Natural killer cell (primary cell): ENCODE measurements around the gene RIT1. TPM values are rescaled to one million over a fixed set of nuclear protein-coding genes. Genes with fewer than 3 reads are reported as not detected.

Experiments
- ATAC-seq, 3 donors: fragments of 150-1000 bp in 2 of 3; fragments of 200-7000 bp in 1 of 3; cut with Tn5 transposase; 1 replicate in 1 of 3; 2 replicates in 2 of 3; pipeline ENCODE4 v1.10.0; 2021; ENCODE audit warnings: mild to moderate bottlenecking in 2 of 3, moderate library complexity in 2 of 3
- DNase-seq, 2 donors: peaks; one replicate each; pipeline versions ENCODE4 v3.0.0 to v3.0.0-alpha.2; 2013 to 2021; ENCODE audit warnings: mixed read lengths in 1 of 2
- H3K27ac ChIP-seq: one replicate; pipeline ENCODE4 v1.5.1; 2013; ENCODE audit warnings: mild to moderate bottlenecking, low read length
- H3K27me3 ChIP-seq: one replicate; pipeline ENCODE4 v1.6.1; 2013; ENCODE audit warnings: low read length; ENCODE audit not compliant: control insufficient read depth, insufficient read depth
- H3K36me3 ChIP-seq: one replicate; pipeline ENCODE4 v1.6.1; 2013; ENCODE audit warnings: low read length; ENCODE audit not compliant: control insufficient read depth, insufficient read depth
- H3K4me1 ChIP-seq: one replicate; pipeline ENCODE4 v1.6.1; 2013; ENCODE audit warnings: low read length; ENCODE audit not compliant: control insufficient read depth, insufficient read depth
- H3K4me3 ChIP-seq: one replicate; pipeline ENCODE4 v1.5.1; 2013; ENCODE audit warnings: low read length
- H3K9me3 ChIP-seq: one replicate; pipeline ENCODE4 v1.6.1; 2013; ENCODE audit warnings: low read length; ENCODE audit not compliant: control insufficient read depth, insufficient read depth
- H3K27ac Mint-ChIP-seq, 2 donors: one replicate each; pipeline ENCODE4 v1.8.0; 2022; ENCODE audit warnings: mild to moderate bottlenecking in 2 of 2, mixed read lengths in 2 of 2, moderate library complexity in 1 of 2
- H3K27me3 Mint-ChIP-seq, 2 donors: one replicate each; pipeline ENCODE4 v1.8.0; 2022; ENCODE audit warnings: low read depth in 2 of 2, mixed read lengths in 2 of 2
- H3K36me3 Mint-ChIP-seq: one replicate; pipeline ENCODE4 v1.8.0; 2022; ENCODE audit warnings: mixed read lengths
- H3K4me1 Mint-ChIP-seq, 2 donors: one replicate each; pipeline ENCODE4 v1.8.0; 2022; ENCODE audit warnings: mixed read lengths in 2 of 2
- H3K4me3 Mint-ChIP-seq: one replicate; pipeline ENCODE4 v1.8.0; 2022; ENCODE audit warnings: mild to moderate bottlenecking, moderate library complexity, mixed read lengths
- H3K9me3 Mint-ChIP-seq, 2 donors: one replicate each; pipeline ENCODE4 v1.8.0; 2022; ENCODE audit warnings: mixed read lengths in 2 of 2
- WGBS: methylation state at CpG from one replicate; pipeline ENCODE4 v1.1.7; 2013; ENCODE audit warnings: missing lambda C conversion rate; ENCODE audit not compliant: insufficient coverage; 5-methylcytosine and 5-hydroxymethylcytosine counted together
- intact Hi-C: fragments of 100-400 bp; cut with micrococcal nuclease; formaldehyde crosslinking; loops from one replicate; pipeline ENCODE4 v1.14.2; 2022
- total RNA-seq, 4 donors: library from RNA; stranded (reverse); fragments of 120-200 nt in 1 of 4; gene quantifications; one replicate each; pipeline versions ENCODE4 v1.2.3 to v1.2.4, GENCODE V29; 2013 to 2022
- TF ChIP-seq, protein P1 (sequence below): fragments of 200-600 bp; IDR thresholded peaks from one replicate; pipeline ENCODE4 v1.8.0; 2022; ENCODE audit warnings: antibody characterized with exemption

RIT1 gene
- total RNA-seq, 3 donors from 2014 or later (not counting 1 experiment from before 2014, with no cell fraction given): 79.1 to 86.1 (median 79.2) TPM

DNA sequence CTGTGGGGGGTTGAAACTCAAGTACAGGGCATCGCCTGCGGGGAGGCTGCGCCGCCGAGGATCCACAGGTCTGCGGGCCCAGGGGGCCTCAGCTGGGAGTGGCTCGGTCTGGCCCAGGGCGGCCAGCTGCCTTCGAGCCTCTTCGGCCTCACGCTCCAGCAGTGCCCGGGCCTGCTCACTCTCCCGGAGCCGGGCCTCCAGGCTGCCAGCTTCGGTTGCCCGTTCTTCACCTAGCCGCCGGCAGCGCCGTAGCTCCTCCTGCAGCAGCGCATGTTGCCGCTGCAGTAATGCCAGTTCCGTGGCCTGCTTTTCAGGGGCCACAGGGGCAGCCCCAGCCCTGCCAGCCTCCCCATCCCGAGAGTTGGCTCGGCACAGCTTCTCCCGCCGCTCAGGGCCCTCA, 39.7 kb upstream of the RIT1 start:
- Histone ChIP-seq H3K36me3 (peaks cover 82% of the 10 kb centered on the region), H3K9me3 (no peaks in the 10 kb centered on the region), H3K27ac (no peak overlapping the region), H3K4me1 (peaks cover 18% of the 10 kb centered on the region), H3K4me3 (no peak overlapping the region), H3K27me3 (no peaks in the 10 kb centered on the region)
- H3K4me1 Mint-ChIP-seq: peaks cover 14% of the 10 kb centered on the region in 2 donors
- H3K27ac Mint-ChIP-seq: peak overlapping the region in 1 of 2 donors; percentile 31
- no peak for ATAC-seq
- TF ChIP-seq, protein P1, sequence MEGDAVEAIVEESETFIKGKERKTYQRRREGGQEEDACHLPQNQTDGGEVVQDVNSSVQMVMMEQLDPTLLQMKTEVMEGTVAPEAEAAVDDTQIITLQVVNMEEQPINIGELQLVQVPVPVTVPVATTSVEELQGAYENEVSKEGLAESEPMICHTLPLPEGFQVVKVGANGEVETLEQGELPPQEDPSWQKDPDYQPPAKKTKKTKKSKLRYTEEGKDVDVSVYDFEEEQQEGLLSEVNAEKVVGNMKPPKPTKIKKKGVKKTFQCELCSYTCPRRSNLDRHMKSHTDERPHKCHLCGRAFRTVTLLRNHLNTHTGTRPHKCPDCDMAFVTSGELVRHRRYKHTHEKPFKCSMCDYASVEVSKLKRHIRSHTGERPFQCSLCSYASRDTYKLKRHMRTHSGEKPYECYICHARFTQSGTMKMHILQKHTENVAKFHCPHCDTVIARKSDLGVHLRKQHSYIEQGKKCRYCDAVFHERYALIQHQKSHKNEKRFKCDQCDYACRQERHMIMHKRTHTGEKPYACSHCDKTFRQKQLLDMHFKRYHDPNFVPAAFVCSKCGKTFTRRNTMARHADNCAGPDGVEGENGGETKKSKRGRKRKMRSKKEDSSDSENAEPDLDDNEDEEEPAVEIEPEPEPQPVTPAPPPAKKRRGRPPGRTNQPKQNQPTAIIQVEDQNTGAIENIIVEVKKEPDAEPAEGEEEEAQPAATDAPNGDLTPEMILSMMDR: no peak
- DNase-seq: no peak
- no peaks in the 10 kb centered on the region for H3K9me3 Mint-ChIP-seq
- H3K27me3 Mint-ChIP-seq: no peaks in the 10 kb centered on the region
- H3K4me3 Mint-ChIP-seq: no peak overlapping the region
- peaks cover 16% of the 10 kb centered on the region for H3K36me3 Mint-ChIP-seq
- intact Hi-C loops: no loop called here
- 97% methylated on average over 27 of the region's 27 CpGs for WGBS

DNA sequence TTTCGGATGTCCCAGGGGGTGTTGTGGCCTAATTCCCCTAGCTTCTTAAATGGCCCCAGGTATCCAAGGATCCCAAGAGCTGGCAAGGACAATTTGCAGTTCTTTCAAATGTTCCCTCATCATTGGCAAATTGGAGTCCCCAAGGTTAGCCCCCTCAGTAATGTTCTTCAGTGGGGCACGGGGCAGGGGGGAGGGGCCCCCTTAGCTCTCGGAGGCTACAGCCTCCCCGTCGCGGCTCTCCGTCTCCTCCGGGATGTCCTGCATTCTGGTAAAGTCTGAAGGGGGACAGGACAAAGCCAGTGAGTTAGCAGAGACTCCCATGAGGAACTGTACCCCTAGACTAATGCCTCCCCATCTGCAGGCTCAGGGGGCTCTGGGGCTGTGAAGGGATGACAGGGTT, 36.6 kb upstream of the RIT1 start:
- no peak overlapping the region for H3K4me3 ChIP-seq
- intact Hi-C loops: no loop called here
- 96% methylated on average over 8 of the region's 8 CpGs for WGBS
- H3K27me3 Mint-ChIP-seq: no peaks in the 10 kb centered on the region
- DNase-seq: no peak
- no peak overlapping the region for H3K27ac ChIP-seq
- H3K27ac Mint-ChIP-seq: peak overlapping the region; percentile 91 to 98
- TF ChIP-seq, protein P1: no peak
- H3K27me3 ChIP-seq: no peaks in the 10 kb centered on the region
- H3K36me3 ChIP-seq: peaks cover 54% of the 10 kb centered on the region
- no peaks in the 10 kb centered on the region for H3K9me3 Mint-ChIP-seq
- peaks cover 8% of the 10 kb centered on the region for H3K36me3 Mint-ChIP-seq
- peaks cover 15 to 24% of the 10 kb centered on the region in 2 donors for H3K4me1 Mint-ChIP-seq
- peaks cover 44% of the 10 kb centered on the region for H3K4me1 ChIP-seq
- ATAC-seq: no peak
- H3K4me3 Mint-ChIP-seq: no peak overlapping the region
- H3K9me3 ChIP-seq: no peaks in the 10 kb centered on the region

DNA sequence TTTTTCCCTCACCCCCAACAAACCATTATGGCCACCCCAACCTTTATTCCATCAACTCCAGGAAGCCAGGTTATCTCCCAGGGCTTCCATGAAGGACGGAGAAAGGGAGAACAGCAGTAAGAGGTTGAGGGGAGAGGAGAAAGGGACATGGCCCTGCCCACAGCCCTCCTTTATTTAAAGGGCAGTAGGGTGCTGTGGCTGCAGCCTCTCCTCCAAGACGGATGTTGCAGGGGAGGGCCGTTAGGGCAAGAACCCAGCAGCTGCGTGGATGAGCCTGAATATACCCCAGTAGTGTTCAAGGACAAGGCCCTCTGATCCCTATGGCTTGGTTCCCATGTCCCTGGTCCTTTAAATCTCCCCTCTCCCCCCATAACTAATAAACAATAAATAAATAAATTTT, 36.1 kb upstream of the RIT1 start:
- TF ChIP-seq, protein P1: no peak
- Mint-ChIP-seq H3K4me1 (peaks cover 15 to 27% of the 10 kb centered on the region in 2 donors), H3K9me3 (no peaks in the 10 kb centered on the region), H3K4me3 (no peak overlapping the region), H3K27me3 (no peaks in the 10 kb centered on the region), H3K36me3 (peaks cover 8% of the 10 kb centered on the region), H3K27ac (peak overlapping the region; percentile 91 to 98)
- DNase-seq (no peak), ATAC-seq (no peak)
- no peaks in the 10 kb centered on the region for H3K27me3 ChIP-seq
- intact Hi-C loops: no loop called here
- WGBS: 82% methylated on average over 4 of the region's 4 CpGs
- H3K4me3 ChIP-seq: no peak overlapping the region
- H3K36me3 ChIP-seq: peaks cover 50% of the 10 kb centered on the region
- H3K9me3 ChIP-seq: no peaks in the 10 kb centered on the region
- peak overlapping the region; percentile 75 for H3K27ac ChIP-seq
- peaks cover 49% of the 10 kb centered on the region for H3K4me1 ChIP-seq

DNA sequence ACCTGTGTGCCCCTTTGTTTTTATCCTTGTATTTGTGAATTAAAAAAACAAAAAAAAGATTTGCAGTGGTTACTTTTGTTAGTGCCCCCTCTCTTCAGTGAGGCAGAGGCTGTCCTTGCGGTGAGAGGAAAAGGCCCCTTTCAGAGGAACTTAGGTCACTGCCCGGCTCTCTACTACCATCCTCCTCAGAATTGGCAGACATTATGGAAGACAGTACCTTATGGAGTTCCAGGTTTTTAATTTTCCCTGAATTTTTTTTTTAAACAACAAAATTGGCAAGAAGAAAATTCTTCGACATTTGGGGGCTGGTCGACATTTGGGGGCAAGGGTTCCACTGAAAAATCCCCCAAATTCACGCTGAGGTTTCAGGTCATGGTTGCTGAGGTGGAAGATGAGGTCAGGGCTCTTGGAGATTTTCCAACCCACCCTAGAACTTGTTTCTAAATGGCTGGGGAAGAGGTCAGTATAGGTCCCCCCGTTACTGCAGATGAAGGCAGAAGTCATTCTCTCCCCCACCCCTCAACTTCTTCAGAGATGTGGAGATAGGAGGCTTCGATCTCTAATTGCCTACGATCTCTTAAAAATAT, 35.6 kb upstream of the RIT1 start:
- H3K4me1 ChIP-seq: peaks cover 54% of the 10 kb centered on the region
- 69% methylated on average over 3 of the region's 8 CpGs for whole genome bisulfite sequencing
- no peaks in the 10 kb centered on the region for H3K9me3 Mint-ChIP-seq
- H3K9me3 ChIP-seq: no peaks in the 10 kb centered on the region
- no peak overlapping the region for H3K4me3 ChIP-seq
- peaks cover 44% of the 10 kb centered on the region for H3K36me3 ChIP-seq
- TF ChIP-seq, protein P1: no peak
- peaks cover 21 to 32% of the 10 kb centered on the region in 2 donors for H3K4me1 Mint-ChIP-seq
- ATAC-seq: no peak
- H3K27ac ChIP-seq: peak overlapping the region; percentile 75
- peak in 1 of 2 donors; percentile 27 for DNase-seq
- H3K36me3 Mint-ChIP-seq: peaks cover 8% of the 10 kb centered on the region
- H3K27me3 Mint-ChIP-seq: no peaks in the 10 kb centered on the region
- H3K4me3 Mint-ChIP-seq: peak overlapping the region; percentile 61
- intact Hi-C loops: no loop called here
- H3K27me3 ChIP-seq: no peaks in the 10 kb centered on the region
- H3K27ac Mint-ChIP-seq: peak overlapping the region; percentile 91 to 98
